HepG2 (cell line): ENCODE results near the gene KIAA1217. TPM values are rescaled to one million over a fixed set of nuclear protein-coding genes. Genes with fewer than 3 reads are reported as not detected.

Source experiments
- ATAC-seq: fragments of 200-7000 bp; cut with Tn5 transposase; 3 replicates; pipeline ENCODE4 v1.9.1; 2020; ENCODE audit warnings: mild to moderate bottlenecking, moderate library complexity
- BruUV-seq: library from RNA; stranded (reverse); fragments of 400-500 nt; replicated peaks from 2 replicates; lab custom pipeline; 2021; lab: Mats Ljungman, UMichigan
- CTCF ChIA-PET: fragments of 300-600 bp; formaldehyde crosslinking; extraction: SDS; loops from one replicate; lab custom pipeline; 2021; ENCODE audit warnings: low total read pairs, inconsistent platforms, low intra/inter-chr PET ratio; lab: Yijun Ruan, JAX
- POLR2A ChIA-PET: fragments of 350-600 bp; sonication (Branson Sonifier 250); formaldehyde crosslinking; loops from one replicate; lab custom pipeline; 2020; ENCODE audit warnings: antibody characterized with exemption, inconsistent platforms; lab: Yijun Ruan, JAX
- DNase-seq: peaks from one replicate; pipeline ENCODE4 v3.0.0-alpha.2; 2015; ENCODE audit warnings: low spot score
- FAIRE-seq: peaks from 3 replicates; lab custom pipeline; 2011; peaks lifted over from hg19 to GRCh38; lab: Jason Lieb, UNC
- H2AFZ ChIP-seq: one replicate; pipeline ENCODE4 v1.6.1; 2011; ENCODE audit warnings: low read length, inconsistent platforms
- H3K27ac ChIP-seq: fragments of 300-600 bp; 3 replicates; pipeline ENCODE4 v1.8.0; 2011; ENCODE audit warnings: mixed run types, mild to moderate bottlenecking, mixed read lengths, low read length, inconsistent platforms; ENCODE audit not compliant: insufficient read depth; ENCODE audit errors: extremely low read length
- H3K27me3 ChIP-seq, 2 experiments: fragments of 200-600 bp in 1 of 2; 2 replicates in 1 of 2; 3 replicates in 1 of 2; pipeline versions ENCODE4 v1.6.0 to v1.8.0; 2011; ENCODE audit warnings: low read length in 2 of 2, mild to moderate bottlenecking in 2 of 2, moderate library complexity in 2 of 2, inconsistent platforms in 1 of 2; ENCODE audit not compliant: insufficient read depth in 2 of 2, control insufficient read depth in 1 of 2
- H3K36me3 ChIP-seq, 2 experiments: fragments of 200-600 bp in 1 of 2; replicated peaks in 1 of 2; 2 replicates in 1 of 2; 3 replicates in 1 of 2; pipeline versions ENCODE4 v1.5.1 to v1.8.0; 2011; ENCODE audit warnings: low read length in 2 of 2, inconsistent platforms in 1 of 2; ENCODE audit not compliant: insufficient read depth in 2 of 2, control insufficient read depth in 1 of 2
- H3K4me1 ChIP-seq: 2 replicates; pipeline ENCODE4 v1.5.1; 2012; ENCODE audit warnings: low read length, inconsistent platforms; ENCODE audit not compliant: insufficient read depth
- H3K4me2 ChIP-seq: 2 replicates; pipeline ENCODE4 v1.6.0; 2011; ENCODE audit warnings: low read depth, low read length, inconsistent platforms
- H3K4me3 ChIP-seq, 3 experiments: fragments of 200-600 bp in 1 of 3; sonication (generic), shearing (Covaris generic) in 1 of 3; replicated peaks in 1 of 3; 2 replicates each; pipeline ENCODE4 v1.5.1; 2011 to 2016; ENCODE audit warnings: low read length in 3 of 3, inconsistent platforms in 2 of 3, low read depth in 2 of 3, mild to moderate bottlenecking in 2 of 3, control low read depth in 1 of 3, mixed read lengths in 1 of 3; ENCODE audit not compliant: insufficient read depth in 1 of 3
- H3K79me2 ChIP-seq: one replicate; pipeline ENCODE4 v1.6.1; 2011; ENCODE audit warnings: low read length, inconsistent platforms; ENCODE audit not compliant: insufficient read depth
- H3K9ac ChIP-seq: 2 replicates; pipeline ENCODE4 v1.6.0; 2011; ENCODE audit warnings: mild to moderate bottlenecking, low read depth, low read length, inconsistent platforms; ENCODE audit not compliant: insufficient read depth
- H3K9me3 ChIP-seq: 2 replicates; pipeline ENCODE4 v1.5.1; 2012; ENCODE audit warnings: mild to moderate bottlenecking, low read length
- H4K20me1 ChIP-seq: 2 replicates; pipeline ENCODE4 v1.6.0; 2011; ENCODE audit warnings: inconsistent platforms, mild to moderate bottlenecking, low read length, moderate library complexity; ENCODE audit not compliant: insufficient read depth
- KDM6A ChIP-seq: IDR thresholded peaks from 2 replicates; pipeline ENCODE4 v1.6.1; 2016; ENCODE audit warnings: low read depth
- KLF12 ChIP-seq: sonication (generic); formaldehyde crosslinking; IDR thresholded peaks from 2 replicates; pipeline ENCODE4 v1.4.0; 2020; ENCODE audit warnings: missing genetic modification reagents, borderline replicate concordance
- RFXAP ChIP-seq: sonication (generic); formaldehyde crosslinking; IDR thresholded peaks from 2 replicates; pipeline ENCODE4 v1.4.0; 2020; ENCODE audit warnings: missing genetic modification reagents, borderline replicate concordance
- SKI ChIP-seq: fragments of 450-650 bp; IDR thresholded peaks from one replicate; pipeline ENCODE4 v1.6.1; 2018; ENCODE audit warnings: mild to moderate bottlenecking; ENCODE audit not compliant: partially characterized antibody
- ZNF782 ChIP-seq: sonication (generic); formaldehyde crosslinking; IDR thresholded peaks from 2 replicates; pipeline ENCODE4 v1.4.0; 2020; ENCODE audit warnings: missing genetic modification reagents, mild to moderate bottlenecking, borderline replicate concordance
- WGBS: methylation state at CpG from one replicate; pipeline ENCODE4 v1.1.6; 2017; ENCODE audit warnings: low lambda C conversion rate; 5-methylcytosine and 5-hydroxymethylcytosine counted together
- in situ Hi-C: cut with HindIII; loops from 2 replicates; pipeline ENCODE4 v1.10.0; 2017; ENCODE audit warnings: low pct_unique_long_range_greater_than_20kb; ENCODE audit not compliant: extremely low pct_ligation_motif_present
- intact Hi-C: fragments of 100-400 bp; cut with micrococcal nuclease; formaldehyde crosslinking; loops from one replicate; pipeline ENCODE4 v1.10.0; 2022; ENCODE audit not compliant: unreplicated experiment
- polyA plus RNA-seq, 8 experiments: library from polyadenylated mRNA; depleted of rRNA in 3 of 8; stranded (reverse) in 7 of 8; unstranded in 1 of 8; fragments of >200 nt; fragmentation: Illumina TruSeq in 4 of 8; extraction: Trizol in 4 of 8; gene quantifications; 2 replicates each; pipeline versions ENCODE4 v1.2.1 to v1.2.3, GENCODE V29; 2011 to 2016; ENCODE audit warnings: low read depth in 4 of 8, missing spikeins in 1 of 8, mixed read lengths in 1 of 8; ENCODE audit not compliant: insufficient read depth in 1 of 8
- total RNA-seq, 5 experiments: library from RNA; depleted of rRNA; stranded (reverse); fragments of >200 nt; fragmentation: Illumina TruSeq; extraction: Trizol; gene quantifications; 2 replicates each; pipeline ENCODE4 v1.2.3, GENCODE V29; 2016; ENCODE audit warnings: low read depth in 1 of 5
- TF ChIP-seq, protein P1 (sequence below), 2 experiments: fragments of 450-650 bp in 1 of 2; sonication (generic) in 1 of 2; formaldehyde crosslinking in 1 of 2; IDR thresholded peaks; 2 replicates each; pipeline versions ENCODE4 v1.6.1 to v1.8.0; 2016 to 2022; ENCODE audit warnings: antibody characterized with exemption in 1 of 2, mild to moderate bottlenecking in 1 of 2, missing genetic modification reagents in 1 of 2

KIAA1217 gene
- total and polyA plus RNA-seq, 2 of the 13 experiments (the other 11 are each of a cell fraction or from before 2014, with no cell fraction given) = 4.6 to 10.9 TPM

GRCh38 chr10:24448351-24448999, 239.5 kb downstream of the KIAA1217 start:
- H4K20me1 ChIP-seq = no peaks in the 10 kb centered on the region
- ATAC-seq (no peak), DNase-seq (no peak), FAIRE-seq (no peak)
- H3K27me3 ChIP-seq = no peaks in the 10 kb centered on the region
- no peak overlapping the region for H3K4me2 ChIP-seq
- no peak for TF ChIP-seq SKI
- no peak for TF ChIP-seq KLF12
- no peak for TF ChIP-seq ZNF782 (CRISPR knock-in tag)
- no peak for TF ChIP-seq RFXAP (CRISPR knock-in tag)
- TF ChIP-seq KDM6A = no peak
- TF ChIP-seq, protein P1, sequence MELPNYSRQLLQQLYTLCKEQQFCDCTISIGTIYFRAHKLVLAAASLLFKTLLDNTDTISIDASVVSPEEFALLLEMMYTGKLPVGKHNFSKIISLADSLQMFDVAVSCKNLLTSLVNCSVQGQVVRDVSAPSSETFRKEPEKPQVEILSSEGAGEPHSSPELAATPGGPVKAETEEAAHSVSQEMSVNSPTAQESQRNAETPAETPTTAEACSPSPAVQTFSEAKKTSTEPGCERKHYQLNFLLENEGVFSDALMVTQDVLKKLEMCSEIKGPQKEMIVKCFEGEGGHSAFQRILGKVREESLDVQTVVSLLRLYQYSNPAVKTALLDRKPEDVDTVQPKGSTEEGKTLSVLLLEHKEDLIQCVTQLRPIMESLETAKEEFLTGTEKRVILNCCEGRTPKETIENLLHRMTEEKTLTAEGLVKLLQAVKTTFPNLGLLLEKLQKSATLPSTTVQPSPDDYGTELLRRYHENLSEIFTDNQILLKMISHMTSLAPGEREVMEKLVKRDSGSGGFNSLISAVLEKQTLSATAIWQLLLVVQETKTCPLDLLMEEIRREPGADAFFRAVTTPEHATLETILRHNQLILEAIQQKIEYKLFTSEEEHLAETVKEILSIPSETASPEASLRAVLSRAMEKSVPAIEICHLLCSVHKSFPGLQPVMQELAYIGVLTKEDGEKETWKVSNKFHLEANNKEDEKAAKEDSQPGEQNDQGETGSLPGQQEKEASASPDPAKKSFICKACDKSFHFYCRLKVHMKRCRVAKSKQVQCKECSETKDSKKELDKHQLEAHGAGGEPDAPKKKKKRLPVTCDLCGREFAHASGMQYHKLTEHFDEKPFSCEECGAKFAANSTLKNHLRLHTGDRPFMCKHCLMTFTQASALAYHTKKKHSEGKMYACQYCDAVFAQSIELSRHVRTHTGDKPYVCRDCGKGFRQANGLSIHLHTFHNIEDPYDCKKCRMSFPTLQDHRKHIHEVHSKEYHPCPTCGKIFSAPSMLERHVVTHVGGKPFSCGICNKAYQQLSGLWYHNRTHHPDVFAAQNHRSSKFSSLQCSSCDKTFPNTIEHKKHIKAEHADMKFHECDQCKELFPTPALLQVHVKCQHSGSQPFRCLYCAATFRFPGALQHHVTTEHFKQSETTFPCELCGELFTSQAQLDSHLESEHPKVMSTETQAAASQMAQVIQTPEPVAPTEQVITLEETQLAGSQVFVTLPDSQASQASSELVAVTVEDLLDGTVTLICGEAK (IDR thresholded peaks at IDR 0.05) = no peak
- TF ChIP-seq, protein P1 (CRISPR knock-in tag; IDR thresholded peaks at IDR 0.05) = no peak
- peaks cover 2 to 6% of the 10 kb centered on the region in 2 experiments; a peak in 2 of 5 replicates for H3K36me3 ChIP-seq
- H3K79me2 ChIP-seq = no peaks in the 10 kb centered on the region
- in situ Hi-C loops (no loop called here), intact Hi-C loops (no loop called here)
- peaks cover under 1% of the 10 kb centered on the region; the same call in 1 of the 2 replicates for H3K4me1 ChIP-seq
- WGBS = 83% methylated on average over 3 of the region's 3 CpGs
- ChIA-PET CTCF (no interaction called here), POLR2A (no interaction called here)
- H3K4me3 ChIP-seq = no peak overlapping the region
- H3K9me3 ChIP-seq = no peaks in the 10 kb centered on the region
- H3K9ac ChIP-seq = no peak overlapping the region
- H2AFZ ChIP-seq = no peak overlapping the region
- H3K27ac ChIP-seq = no peak overlapping the region
- no TSS peak for BruUV-seq
